ENCODE data around the gene NPHP1. TPM values are rescaled to one million over a fixed set of nuclear protein-coding genes. Genes with fewer than 3 reads are reported as not detected.
"Not testable (repeated sequence)": the region's sequence is repeated elsewhere in the genome, so short reads cannot be mapped to it uniquely, and the experiment has no call there.

Gene NPHP1
- 6.5 TPM for polyA plus RNA-seq (2013, experiment 1 of 2; ENCODE audit: insufficient read length)
- 5.2 TPM for polyA plus RNA-seq (2013, experiment 2 of 2; ENCODE audit: insufficient read length)

DNA sequence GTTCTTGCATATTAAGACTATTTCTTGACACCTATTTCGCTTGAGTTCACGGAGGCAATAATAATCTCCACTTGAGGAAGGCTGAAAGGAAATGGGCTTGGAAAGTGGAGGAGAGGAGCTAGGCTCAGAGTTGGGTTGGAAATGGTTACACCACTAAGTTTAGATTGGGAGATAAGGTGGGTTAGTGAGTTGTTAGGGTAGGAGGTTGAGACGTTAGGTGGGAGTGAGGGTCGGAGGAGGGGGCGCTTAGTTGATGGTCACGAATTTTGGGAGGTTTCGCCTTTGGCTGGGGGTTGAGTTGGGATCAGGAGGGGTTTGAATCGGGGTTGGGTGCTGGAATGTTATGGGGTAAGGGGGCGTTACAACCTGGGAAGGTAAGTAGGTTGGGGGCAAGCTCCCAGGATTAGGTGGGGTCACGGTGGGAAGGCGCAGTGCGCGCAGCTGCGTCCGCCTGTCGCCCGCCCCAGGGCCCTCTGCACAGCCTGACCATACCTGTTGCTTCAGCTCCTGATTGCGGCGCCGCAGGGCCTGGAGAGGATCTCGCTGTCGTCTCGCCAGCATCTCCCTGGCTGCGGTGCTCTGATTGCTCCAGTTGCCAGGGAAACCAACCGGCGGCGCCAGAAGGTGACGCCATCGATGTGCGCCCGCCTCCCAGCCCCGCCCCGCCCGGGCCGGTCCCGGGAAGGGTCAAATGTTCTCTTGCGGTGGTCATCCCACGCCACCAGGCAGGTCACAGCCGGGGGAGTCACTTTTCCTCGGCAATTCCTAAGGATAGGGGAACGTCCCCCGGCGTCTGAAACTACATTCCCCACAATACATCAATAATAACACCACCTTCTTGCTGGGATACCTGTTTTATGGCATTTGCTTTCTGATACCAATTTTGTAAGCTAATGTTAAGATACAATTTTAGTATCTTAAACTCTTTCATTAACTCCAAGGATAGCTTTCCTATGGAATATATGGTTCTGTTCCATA, at the start of gene NPHP1:
Gene NPHP1 (minus strand): TSS at position 606 of the 978 bp plus-strand sequence. CDS start 45 bp downstream, at position 561.
- DNase-seq: peak; percentile 84

DNA sequence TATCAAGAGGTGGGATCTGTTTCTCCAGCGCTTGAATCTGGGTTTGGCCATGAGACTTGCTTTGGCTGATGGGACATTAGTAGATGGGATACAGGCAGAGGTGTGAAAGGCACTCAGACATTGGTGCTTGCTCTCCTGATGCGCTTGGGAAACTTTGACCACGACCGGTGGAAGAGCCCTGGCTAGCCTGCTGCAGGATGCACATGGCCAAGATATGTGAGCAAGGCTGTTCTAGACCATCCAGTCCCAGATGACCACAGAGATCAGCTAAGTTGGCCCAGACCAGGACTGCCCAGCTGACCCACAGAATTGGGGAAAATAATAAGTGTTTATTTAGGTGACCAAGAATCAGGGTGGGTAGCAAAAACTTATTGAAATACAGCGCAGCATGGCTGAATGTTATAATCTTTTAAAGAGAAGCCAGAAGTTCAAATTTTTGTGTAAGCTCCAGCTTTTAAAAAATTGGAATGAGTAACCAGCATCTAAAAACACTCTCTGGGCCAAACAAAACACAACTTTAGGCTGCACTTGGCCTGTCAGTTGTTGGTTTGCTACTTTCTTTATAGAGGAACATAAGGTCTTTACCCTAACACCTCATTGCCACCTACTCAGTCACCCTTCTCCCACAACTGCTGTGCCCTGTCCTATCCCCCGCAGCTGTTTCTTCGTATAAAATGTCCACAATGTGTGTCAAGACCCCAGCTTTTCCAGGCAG, 43.4 kb upstream of the NPHP1 start:
- not testable (repeated sequence) for DNase-seq

GRCh38 chr2:110245488-110246435, 40.9 kb upstream of the NPHP1 start:
- DNase-seq: not testable (repeated sequence)

GRCh38 chr2:110243283-110243682, 38.5 kb upstream of the NPHP1 start:
- DNase-seq: not testable (repeated sequence)

DNA sequence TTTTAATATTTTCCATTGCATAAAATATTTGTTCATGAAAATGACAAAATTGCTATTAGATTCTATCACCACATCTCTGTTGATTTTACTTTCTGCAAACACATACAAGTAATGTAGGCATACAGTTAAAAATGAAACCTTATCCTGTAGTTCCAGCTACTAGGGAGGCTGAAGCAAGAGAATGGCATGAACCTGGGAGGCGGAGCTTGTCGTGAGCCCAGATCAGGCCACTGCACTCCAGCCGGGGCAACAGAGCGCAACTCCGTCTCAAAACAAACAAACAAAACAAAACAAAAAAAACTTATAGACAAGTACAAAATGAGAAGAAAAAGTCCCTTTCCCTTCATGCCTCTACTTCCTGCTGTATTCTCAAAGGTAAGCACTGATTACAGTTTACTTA, 29.7 kb upstream of the NPHP1 start:
- DNase-seq: not testable (repeated sequence)

DNA sequence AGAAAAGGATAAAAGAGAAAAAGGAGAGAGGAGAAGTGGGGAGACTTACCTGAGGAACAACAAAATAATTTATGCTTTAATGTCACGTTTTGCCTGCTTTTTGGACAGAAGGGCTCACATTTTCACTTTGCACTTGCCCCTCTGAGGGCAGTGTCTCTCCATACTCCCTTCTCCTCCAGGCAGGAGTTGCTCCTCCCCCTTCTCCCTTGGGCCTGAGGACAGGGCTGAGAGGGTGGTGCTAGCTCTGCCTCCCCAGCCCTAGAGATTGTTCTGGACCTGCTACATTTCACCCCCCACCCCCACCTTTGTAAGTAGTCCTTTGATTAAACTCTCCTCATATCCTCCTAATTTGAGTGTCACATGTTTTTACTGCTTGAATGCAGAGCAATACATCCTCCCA, 25.1 kb upstream of the NPHP1 start:
- DNase-seq: not testable (repeated sequence)

GRCh38 chr2:110222626-110223025, 17.8 kb upstream of the NPHP1 start:
- not testable (repeated sequence) for DNase-seq

DNA sequence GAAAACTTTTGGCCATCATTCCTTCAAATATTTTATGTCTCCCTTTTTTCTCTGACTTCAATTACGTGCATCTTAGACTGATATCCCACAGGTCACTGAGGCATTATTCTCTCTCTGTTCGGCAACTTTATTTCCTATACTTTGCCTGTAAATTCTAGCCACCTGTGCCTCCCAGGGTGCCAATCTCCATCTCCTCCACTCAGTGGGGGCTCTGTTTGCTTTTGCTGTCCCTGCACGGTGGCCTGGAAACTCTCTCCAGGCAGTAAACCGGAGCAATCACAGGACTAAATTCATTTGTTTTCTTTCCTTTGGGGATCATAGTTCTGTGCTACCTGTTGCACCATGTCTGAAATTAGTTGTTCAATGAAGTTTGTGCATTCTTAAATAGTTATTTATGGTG, 17.1 kb upstream of the NPHP1 start:
- DNase-seq: no peak

- DNase-seq: no peak
Measured at GRCh38 chr2:110220190-110220564, 15.4 kb upstream of the NPHP1 start.

GRCh38 chr2:110219496-110220189, 14.8 kb upstream of the NPHP1 start:
- DNase-seq: peak; percentile 60

DNA sequence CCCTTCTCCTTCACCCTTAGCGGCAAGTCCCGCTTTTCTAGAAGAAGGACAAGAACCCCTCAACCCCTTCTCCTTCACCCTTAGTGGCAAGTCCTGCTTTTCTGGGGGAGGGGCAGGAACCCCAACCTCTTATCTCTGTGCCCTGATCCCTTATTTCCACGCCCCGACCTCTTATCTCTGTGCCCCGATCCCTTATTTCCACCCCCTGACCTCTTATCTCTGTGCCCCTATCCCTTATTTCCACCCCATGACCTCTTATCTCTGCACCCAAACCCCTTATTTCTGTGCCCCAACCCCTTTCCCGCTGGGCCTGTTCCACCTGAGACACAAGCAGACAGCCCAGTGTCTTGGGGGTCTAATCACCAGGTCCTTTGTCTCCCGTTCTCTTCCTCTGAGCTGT, 14.1 kb upstream of the NPHP1 start:
- not testable (repeated sequence) for DNase-seq

GRCh38 chr2:110216803-110217202, 12.0 kb upstream of the NPHP1 start:
- DNase-seq: no peak

- no peak for DNase-seq
Measured at GRCh38 chr2:110216199-110216598, 11.4 kb upstream of the NPHP1 start.

DNA sequence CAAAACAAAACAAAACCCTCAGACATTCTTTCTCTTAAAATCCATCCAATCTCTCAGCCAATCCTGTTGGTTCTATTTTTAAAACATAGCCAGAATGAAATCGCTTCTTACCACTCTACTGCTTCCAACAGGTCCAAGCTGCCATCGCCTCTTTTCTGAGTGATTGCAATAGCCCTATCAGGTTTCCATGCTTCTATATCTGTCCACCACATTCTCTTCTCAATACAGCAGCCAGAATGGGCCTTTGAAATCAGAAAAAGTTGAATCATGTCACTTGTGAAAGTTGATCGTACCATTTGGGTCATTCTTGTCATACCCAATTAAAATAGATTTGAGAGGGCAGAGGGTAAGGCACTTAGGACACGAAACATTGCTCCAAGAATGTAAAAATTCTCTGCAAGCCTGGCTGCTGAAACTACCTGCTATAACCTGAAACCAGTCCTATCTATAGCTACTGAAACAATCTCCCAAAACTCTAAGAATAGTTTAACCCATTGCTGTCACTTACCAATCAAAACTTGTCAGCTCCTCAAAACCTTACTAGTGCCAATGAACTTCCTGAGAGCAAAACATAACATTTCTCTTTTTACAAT, 10.8 kb upstream of the NPHP1 start:
- DNase-seq: no peak

DNA sequence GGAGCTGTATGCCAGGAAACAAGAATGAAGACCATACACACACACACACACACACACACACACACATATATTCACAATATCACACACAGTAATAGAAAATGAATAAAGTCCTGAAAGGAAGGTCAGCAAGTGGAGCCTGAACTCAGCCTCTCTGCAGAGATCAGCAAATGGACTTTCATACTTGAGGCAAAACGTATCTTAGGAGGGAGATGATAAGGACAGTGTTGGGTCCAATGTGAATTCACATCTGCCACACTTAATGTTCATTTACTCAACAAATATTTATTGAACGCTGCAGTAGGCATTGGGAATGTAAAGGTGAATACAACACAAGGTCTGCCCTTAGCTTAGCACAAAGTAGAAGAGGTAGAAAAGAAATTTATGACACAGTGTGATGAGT, 10.3 kb upstream of the NPHP1 start:
- DNase-seq: no peak

DNA sequence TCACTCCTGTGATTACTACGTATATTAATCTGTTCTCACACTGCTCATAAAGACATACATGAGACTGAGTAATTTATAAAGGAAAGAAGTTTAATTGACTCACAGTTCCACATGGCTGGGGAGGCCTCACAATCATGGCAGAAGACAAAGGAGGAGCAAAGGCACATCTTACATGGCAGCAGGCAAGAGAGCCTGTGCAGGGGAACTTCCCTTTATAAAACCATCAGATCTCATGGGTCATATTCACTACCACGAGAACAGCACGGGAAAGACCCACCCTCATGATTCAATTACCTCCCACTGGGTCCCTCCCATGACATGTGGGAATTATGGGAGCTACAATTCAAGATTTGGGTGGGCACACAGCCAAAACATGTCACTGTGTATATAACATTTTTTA, 8.7 kb upstream of the NPHP1 start:
- DNase-seq: not testable (repeated sequence)

DNA sequence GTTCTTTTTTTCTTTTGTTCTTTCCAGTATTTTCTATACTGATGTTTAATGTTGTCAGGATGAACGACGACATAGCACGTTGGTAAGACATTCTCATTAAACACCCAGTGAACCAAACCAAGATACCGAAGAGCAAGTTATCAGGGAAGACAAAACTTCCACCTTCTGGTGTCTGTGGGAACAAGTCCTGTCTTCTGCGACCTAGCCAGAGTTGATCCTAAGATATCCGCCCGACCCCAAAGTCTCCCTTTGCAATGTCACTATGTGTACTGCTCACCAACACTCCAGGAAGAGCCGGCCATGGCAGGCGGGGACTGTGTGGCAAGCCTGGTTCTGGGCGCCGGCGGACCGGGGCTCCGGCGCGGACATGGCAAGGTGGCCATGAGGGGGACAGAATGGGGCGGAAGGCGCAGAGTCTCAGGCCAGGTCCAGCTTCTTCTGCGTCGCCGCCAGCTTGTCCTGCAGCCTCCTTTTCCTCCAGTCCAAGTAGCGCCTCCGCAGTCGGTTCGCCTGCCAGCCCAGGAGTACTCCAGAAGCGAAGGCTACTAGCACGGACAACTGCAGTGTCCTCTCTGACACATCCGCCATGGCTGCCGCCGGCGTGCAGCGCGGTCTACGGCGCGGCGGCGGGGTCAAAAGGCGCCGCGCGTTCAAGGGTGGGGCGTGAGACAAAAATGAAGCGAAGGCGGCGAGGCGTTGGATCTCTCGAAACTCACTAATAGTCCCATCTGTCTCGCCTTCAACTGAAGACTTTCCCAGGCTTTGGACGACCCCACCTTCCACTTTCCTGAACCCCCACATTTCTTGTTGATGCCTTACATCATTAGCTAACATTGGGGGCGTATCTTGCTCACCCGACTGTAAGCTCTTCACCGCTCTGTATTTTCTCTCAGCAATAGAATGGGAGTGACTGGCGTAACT, 7.4 kb upstream of the NPHP1 start, which contains the start of gene MTLN:
Gene MTLN (minus strand): TSS at position 610 of the 921 bp plus-strand sequence. CDS start 22 bp downstream, at position 588.
- peak; percentile 73 for DNase-seq

- DNase-seq: no peak
Measured at GRCh38 chr2:110205660-110206455, 1.0 kb upstream of the NPHP1 start.

GRCh38 chr2:110198016-110198415, 6.8 kb downstream of the NPHP1 start:
- no peak for DNase-seq

All from fibroblast of skin of scalp (primary cell).